ENCODE results near the gene LRRC56.
"Not testable (repeated sequence)": the region's sequence is repeated elsewhere in the genome, so short reads cannot be mapped to it uniquely, and the experiment has no call there.

LRRC56 gene

GRCh38 chr11:561148-562003, 24.0 kb downstream of the LRRC56 start:
- DNase-seq = no peak

GRCh38 chr11:562046-562645, 24.8 kb downstream of the LRRC56 start:
- no peak for DNase-seq

- DNase-seq = no peak
Observed at GRCh38 chr11:563066-563811, 25.9 kb downstream of the LRRC56 start.

- DNase-seq = no peak
Observed at GRCh38 chr11:563812-564578, 26.7 kb downstream of the LRRC56 start.

- no peak for DNase-seq
Observed at GRCh38 chr11:565921-566509, 28.7 kb downstream of the LRRC56 start.

GRCh38 chr11:567011-567628, 29.8 kb downstream of the LRRC56 start:
- DNase-seq = no peak

- DNase-seq = no peak
Observed at GRCh38 chr11:567629-568292, 30.4 kb downstream of the LRRC56 start.

GRCh38 chr11:568306-569157, 31.2 kb downstream of the LRRC56 start:
- peak; percentile 53 for DNase-seq

- no peak for DNase-seq
Observed at GRCh38 chr11:569158-569885, 32.0 kb downstream of the LRRC56 start.

GRCh38 chr11:571802-572185, 34.5 kb downstream of the LRRC56 start:
- no peak for DNase-seq

- DNase-seq = no peak
Observed at GRCh38 chr11:573146-573759, 35.9 kb downstream of the LRRC56 start.

- not testable (repeated sequence) for DNase-seq
Observed at GRCh38 chr11:574031-574570, 36.8 kb downstream of the LRRC56 start.

- no peak for DNase-seq
Observed at GRCh38 chr11:574632-575312, 37.4 kb downstream of the LRRC56 start.

- DNase-seq = no peak
Observed at GRCh38 chr11:575313-575995, 38.1 kb downstream of the LRRC56 start.

GRCh38 chr11:575996-576768, 38.9 kb downstream of the LRRC56 start, which contains the start of gene PHRF1:
TSS of gene PHRF1 (plus strand) at chr11:576470. CDS start at chr11:581513, 5,043 bp downstream.
- DNase-seq = peak; percentile 71

- DNase-seq = no peak
Observed at GRCh38 chr11:576811-577610, 39.7 kb downstream of the LRRC56 start.
